ENCODE measurements around the gene OSBPL6.
A peak's percentile ranks its signal among the peaks of the same experiment; 100 is the strongest.

The OSBPL6 gene

GRCh38 chr2:178238750-178239149 is 44.4 kb downstream of the OSBPL6 start:
- no peak for DNase-seq (ENCODE audit: low spot score)

- DNase-seq (ENCODE audit: low spot score) = peak; percentile 21
These were observed 47.7 kb downstream of the OSBPL6 start for GRCh38 chr2:178241844-178242551.

- no peak for DNase-seq (ENCODE audit: low spot score)
These were observed 48.2 kb downstream of the OSBPL6 start for GRCh38 chr2:178242552-178242883.

GRCh38 chr2:178243961-178244360 is 49.6 kb downstream of the OSBPL6 start:
- no peak for DNase-seq (ENCODE audit: low spot score)

GRCh38 chr2:178244777-178245176 is 50.5 kb downstream of the OSBPL6 start:
- DNase-seq (ENCODE audit: low spot score) = no peak

GRCh38 chr2:178246696-178247095 is 52.4 kb downstream of the OSBPL6 start:
- DNase-seq (ENCODE audit: low spot score) = no peak

GRCh38 chr2:178247250-178247649 is 52.9 kb downstream of the OSBPL6 start:
- DNase-seq (ENCODE audit: low spot score) = no peak

- no peak for DNase-seq (ENCODE audit: low spot score)
These were observed 56.1 kb downstream of the OSBPL6 start for GRCh38 chr2:178250429-178250828.

GRCh38 chr2:178251151-178251955 is 57.0 kb downstream of the OSBPL6 start:
- no peak for DNase-seq (ENCODE audit: low spot score)

GRCh38 chr2:178256382-178257042 is 62.2 kb downstream of the OSBPL6 start:
- no peak for DNase-seq (ENCODE audit: low spot score)

GRCh38 chr2:178257127-178257526 is 62.8 kb downstream of the OSBPL6 start:
- DNase-seq (ENCODE audit: low spot score) = no peak

- no peak for DNase-seq (ENCODE audit: low spot score)
These were observed 64.6 kb downstream of the OSBPL6 start for GRCh38 chr2:178258916-178259315.

- DNase-seq (ENCODE audit: low spot score) = no peak
These were observed 69.0 kb downstream of the OSBPL6 start for GRCh38 chr2:178263159-178263860.

- no peak for DNase-seq (ENCODE audit: low spot score)
These were observed 69.9 kb downstream of the OSBPL6 start for GRCh38 chr2:178264211-178264610.

GRCh38 chr2:178265851-178266250 is 71.5 kb downstream of the OSBPL6 start:
- DNase-seq (ENCODE audit: low spot score) = no peak

- DNase-seq (ENCODE audit: low spot score) = no peak
These were observed 72.1 kb downstream of the OSBPL6 start for GRCh38 chr2:178266445-178266844.

GRCh38 chr2:178267660-178268059 is 73.3 kb downstream of the OSBPL6 start:
- DNase-seq (ENCODE audit: low spot score) = no peak

- DNase-seq (ENCODE audit: low spot score) = no peak
These were observed 74.1 kb downstream of the OSBPL6 start for GRCh38 chr2:178268435-178268834.

- DNase-seq (ENCODE audit: low spot score) = no peak
These were observed 75.3 kb downstream of the OSBPL6 start for GRCh38 chr2:178269438-178270224.

GRCh38 chr2:178270338-178270737 is 76.0 kb downstream of the OSBPL6 start:
- no peak for DNase-seq (ENCODE audit: low spot score)

GRCh38 chr2:178271094-178271493 is 76.8 kb downstream of the OSBPL6 start:
- DNase-seq (ENCODE audit: low spot score) = no peak
